ENCODE measurements around the gene EXOC6.

DNA sequence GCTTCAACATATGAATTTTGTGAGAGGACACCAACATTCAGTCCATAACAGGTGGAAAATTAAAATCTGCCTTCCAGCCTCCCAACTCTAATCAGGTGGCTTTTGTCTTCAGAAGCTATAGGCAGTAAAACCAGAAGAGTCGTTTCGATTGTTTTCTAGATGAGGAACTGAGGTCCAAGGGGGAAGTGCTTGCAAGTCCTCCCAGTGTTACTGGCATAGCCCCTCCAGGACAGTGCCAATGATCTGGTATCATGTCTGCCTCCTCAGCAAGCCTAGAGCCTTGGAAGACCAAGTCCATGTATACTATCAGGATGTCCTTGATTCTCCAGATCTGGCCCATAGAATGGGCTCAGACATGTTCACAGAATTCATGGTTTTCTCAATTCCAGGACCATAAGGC is 242.3 kb downstream of the EXOC6 start:
- TF ChIP-seq, protein P1, sequence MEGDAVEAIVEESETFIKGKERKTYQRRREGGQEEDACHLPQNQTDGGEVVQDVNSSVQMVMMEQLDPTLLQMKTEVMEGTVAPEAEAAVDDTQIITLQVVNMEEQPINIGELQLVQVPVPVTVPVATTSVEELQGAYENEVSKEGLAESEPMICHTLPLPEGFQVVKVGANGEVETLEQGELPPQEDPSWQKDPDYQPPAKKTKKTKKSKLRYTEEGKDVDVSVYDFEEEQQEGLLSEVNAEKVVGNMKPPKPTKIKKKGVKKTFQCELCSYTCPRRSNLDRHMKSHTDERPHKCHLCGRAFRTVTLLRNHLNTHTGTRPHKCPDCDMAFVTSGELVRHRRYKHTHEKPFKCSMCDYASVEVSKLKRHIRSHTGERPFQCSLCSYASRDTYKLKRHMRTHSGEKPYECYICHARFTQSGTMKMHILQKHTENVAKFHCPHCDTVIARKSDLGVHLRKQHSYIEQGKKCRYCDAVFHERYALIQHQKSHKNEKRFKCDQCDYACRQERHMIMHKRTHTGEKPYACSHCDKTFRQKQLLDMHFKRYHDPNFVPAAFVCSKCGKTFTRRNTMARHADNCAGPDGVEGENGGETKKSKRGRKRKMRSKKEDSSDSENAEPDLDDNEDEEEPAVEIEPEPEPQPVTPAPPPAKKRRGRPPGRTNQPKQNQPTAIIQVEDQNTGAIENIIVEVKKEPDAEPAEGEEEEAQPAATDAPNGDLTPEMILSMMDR (IDR thresholded peaks at IDR 0.05): no peak
- TF ChIP-seq POLR2A (IDR thresholded peaks at IDR 0.05): no peak
